Measurements from ENCODE around the gene PLEKHA1. TPM values are rescaled to one million over a fixed set of nuclear protein-coding genes. Genes with fewer than 3 reads are reported as not detected.

The PLEKHA1 gene
- total and polyA plus RNA-seq, 2 of the 13 experiments (the other 11 are each of a cell fraction or from before 2014, with no cell fraction given) = 32.2 to 53.3 TPM

DNA sequence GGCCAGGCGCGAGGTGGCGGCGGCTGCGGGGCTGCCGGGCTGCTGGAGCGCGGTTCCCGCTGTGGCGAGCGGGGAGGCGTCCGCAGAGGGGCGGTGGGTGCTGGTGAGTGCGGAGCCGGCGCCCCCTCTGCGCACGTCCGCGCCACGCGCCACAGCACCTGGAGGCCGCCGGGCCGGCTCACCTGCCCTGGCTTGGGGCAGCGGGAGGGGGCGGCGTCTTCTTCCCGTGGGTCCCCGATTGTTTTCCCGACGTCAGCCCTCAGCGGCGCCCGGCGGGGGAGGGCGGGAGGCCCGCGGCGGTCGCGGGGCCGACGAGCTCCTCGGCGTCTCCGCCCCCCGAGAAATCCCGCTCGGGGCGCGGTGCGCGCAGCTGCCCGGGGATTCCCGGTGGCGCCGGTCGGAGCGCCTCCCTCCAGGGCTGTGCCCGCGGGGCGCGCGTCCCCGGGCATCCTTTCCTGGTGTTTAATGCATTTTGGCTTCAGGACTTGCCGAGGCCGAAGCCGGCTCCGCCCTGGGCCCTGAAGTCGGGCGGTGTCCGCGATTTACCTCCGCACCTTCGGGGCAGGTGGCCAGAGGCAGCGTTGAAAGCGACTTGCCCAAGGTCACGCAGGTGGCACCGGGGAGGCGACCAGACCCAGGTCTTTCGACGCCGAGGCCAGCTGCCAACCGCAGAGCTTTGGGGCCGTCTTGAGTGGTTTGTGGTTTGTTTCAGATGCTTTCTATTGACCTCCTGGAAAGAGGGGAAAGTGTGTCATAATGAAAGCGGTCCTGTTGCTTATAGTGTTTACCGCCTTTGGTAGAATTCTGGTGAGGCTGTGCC, 561 bp downstream of the PLEKHA1 start (continued):
- TF ChIP-seq, protein P1, sequence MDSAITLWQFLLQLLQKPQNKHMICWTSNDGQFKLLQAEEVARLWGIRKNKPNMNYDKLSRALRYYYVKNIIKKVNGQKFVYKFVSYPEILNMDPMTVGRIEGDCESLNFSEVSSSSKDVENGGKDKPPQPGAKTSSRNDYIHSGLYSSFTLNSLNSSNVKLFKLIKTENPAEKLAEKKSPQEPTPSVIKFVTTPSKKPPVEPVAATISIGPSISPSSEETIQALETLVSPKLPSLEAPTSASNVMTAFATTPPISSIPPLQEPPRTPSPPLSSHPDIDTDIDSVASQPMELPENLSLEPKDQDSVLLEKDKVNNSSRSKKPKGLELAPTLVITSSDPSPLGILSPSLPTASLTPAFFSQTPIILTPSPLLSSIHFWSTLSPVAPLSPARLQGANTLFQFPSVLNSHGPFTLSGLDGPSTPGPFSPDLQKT (CRISPR knock-in tag; IDR thresholded peaks at IDR 0.05; ENCODE audit: borderline replicate concordance) = no peak
- TF ChIP-seq, protein P2, sequence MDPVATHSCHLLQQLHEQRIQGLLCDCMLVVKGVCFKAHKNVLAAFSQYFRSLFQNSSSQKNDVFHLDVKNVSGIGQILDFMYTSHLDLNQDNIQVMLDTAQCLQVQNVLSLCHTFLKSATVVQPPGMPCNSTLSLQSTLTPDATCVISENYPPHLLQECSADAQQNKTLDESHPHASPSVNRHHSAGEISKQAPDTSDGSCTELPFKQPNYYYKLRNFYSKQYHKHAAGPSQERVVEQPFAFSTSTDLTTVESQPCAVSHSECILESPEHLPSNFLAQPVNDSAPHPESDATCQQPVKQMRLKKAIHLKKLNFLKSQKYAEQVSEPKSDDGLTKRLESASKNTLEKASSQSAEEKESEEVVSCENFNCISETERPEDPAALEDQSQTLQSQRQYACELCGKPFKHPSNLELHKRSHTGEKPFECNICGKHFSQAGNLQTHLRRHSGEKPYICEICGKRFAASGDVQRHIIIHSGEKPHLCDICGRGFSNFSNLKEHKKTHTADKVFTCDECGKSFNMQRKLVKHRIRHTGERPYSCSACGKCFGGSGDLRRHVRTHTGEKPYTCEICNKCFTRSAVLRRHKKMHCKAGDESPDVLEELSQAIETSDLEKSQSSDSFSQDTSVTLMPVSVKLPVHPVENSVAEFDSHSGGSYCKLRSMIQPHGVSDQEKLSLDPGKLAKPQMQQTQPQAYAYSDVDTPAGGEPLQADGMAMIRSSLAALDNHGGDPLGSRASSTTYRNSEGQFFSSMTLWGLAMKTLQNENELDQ (CRISPR knock-in tag; IDR thresholded peaks at IDR 0.05; ENCODE audit: borderline replicate concordance) = no peak
- TF ChIP-seq ZNF205 (CRISPR knock-in tag; IDR thresholded peaks at IDR 0.05) (peak; percentile 21; the same call in 1 of the 2 replicates), MTF2 (CRISPR knock-in tag; IDR thresholded peaks at IDR 0.05; ENCODE audit: borderline replicate concordance) (no peak)

DNA sequence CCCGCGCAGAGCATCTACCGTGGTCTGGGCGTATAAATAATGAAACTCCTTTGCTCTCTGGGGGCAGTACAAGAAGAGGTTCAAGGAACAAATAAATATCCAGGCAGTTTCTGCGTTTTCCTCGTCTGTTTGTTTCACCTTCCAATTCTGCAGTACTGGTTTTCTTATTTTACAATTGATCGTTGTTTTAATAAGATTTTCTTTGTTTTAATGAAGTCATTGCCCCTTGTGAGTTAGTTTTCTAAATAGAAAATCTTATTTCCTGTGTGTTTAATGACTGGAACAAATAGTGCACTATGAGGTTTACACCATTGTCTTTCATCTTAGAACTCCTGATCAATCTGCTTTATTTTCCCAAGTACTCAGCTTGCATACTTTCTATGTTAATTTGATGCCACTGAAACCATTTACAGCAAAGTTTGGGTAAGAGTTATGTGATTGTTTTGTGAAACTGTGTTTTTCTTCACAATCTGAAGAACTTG, 1.2 kb downstream of the PLEKHA1 start:
- TSS peak; percentile 57 for BruUV-seq (replicated peaks)
- no peak for FAIRE-seq
- POLR2A ChIA-PET = interaction anchor here (1.1 to 3.2 kb wide), 6 partner anchors 16 to 108 kb away, joined by 4 to 53 read pairs (median 15); no protein-coding TSS in a partner anchor

More for the DNA sequence above, 1.2 kb downstream of the PLEKHA1 start:
- Histone ChIP-seq H3K79me2 (ENCODE audit: insufficient read depth, low read length) (peaks cover 58% of the 10 kb centered on the region), H3K4me3 (replicated peaks in 1 of 3; ENCODE audit: insufficient read depth in 1 of 3, low read depth in 2 of 3, low read length in 3 of 3) (peak overlapping the region; percentile 86 to 89 (median 87)), H3K4me2 (ENCODE audit: low read depth, low read length) (peak overlapping the region; percentile 77), H3K9me3 (ENCODE audit: low read length) (no peaks in the 10 kb centered on the region), H3K4me1 (ENCODE audit: insufficient read depth, low read length) (peaks cover 70% of the 10 kb centered on the region), H3K9ac (ENCODE audit: insufficient read depth, low read depth, low read length) (peak overlapping the region; percentile 89), H3K36me3 (replicated peaks in 1 of 2; ENCODE audit: control insufficient read depth in 1 of 2, insufficient read depth in 2 of 2, low read length in 2 of 2) (peaks cover 0 to 8% of the 10 kb centered on the region in 2 experiments; a peak in 2 of 5 replicates), H3K27ac (ENCODE audit: extremely low read length, insufficient read depth, low read length) (peak overlapping the region; percentile 82), H4K20me1 (ENCODE audit: insufficient read depth, low read length) (0 out of 2 replicates have a peak, but pooled peaks cover 5% of the 10 kb centered on the region), H3K27me3 (ENCODE audit: control insufficient read depth in 1 of 2, insufficient read depth in 2 of 2, low read length in 2 of 2) (no peaks in the 10 kb centered on the region), H2AFZ (ENCODE audit: low read length) (no peak overlapping the region)
- in situ Hi-C loops (cut with HindIII; ENCODE audit: extremely low pct_ligation_motif_present, low pct_unique_long_range_greater_than_20kb) (no loop called here), intact Hi-C loops (cut with micrococcal nuclease; ENCODE audit: unreplicated experiment) (loop anchor here (2.0 kb wide), 2 partner anchors 31 to 77 kb away; no protein-coding TSS in a partner anchor)
- no peak for ATAC-seq
- DNase-seq (ENCODE audit: low spot score) = no peak
- CTCF ChIA-PET (ENCODE audit: low intra/inter-chr PET ratio, low total read pairs) = no interaction called here
- TF ChIP-seq, protein P3, sequence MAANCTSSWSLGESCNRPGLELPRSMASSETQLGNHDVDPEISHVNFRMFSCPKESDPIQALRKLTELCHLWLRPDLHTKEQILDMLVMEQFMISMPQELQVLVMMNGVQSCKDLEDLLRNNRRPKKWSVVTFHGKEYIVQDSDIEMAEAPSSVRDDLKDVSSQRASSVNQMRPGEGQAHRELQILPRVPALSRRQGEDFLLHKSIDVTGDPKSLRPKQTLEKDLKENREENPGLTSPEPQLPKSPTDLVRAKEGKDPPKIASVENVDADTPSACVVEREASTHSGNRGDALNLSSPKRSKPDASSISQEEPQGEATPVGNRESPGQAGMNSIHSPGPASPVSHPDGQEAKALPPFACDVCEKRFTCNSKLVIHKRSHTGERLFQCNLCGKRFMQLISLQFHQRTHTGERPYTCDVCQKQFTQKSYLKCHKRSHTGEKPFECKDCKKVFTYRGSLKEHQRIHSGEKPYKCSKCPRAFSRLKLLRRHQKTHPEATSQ (CRISPR knock-in tag; IDR thresholded peaks at IDR 0.05; ENCODE audit: borderline replicate concordance) = no peak
- peak; percentile 25; the same call in 1 of the 2 replicates for TF ChIP-seq ZFP36L1 (CRISPR knock-in tag; IDR thresholded peaks at IDR 0.05)
- TF ChIP-seq ZNF747 (CRISPR knock-in tag; IDR thresholded peaks at IDR 0.05; ENCODE audit: borderline replicate concordance) = 0 out of 2 replicates have a peak, but pooled peaks have one; percentile 8
- WGBS (ENCODE audit: low lambda C conversion rate) = under 1% methylated on average over 7 of the region's 7 CpGs
